ENCODE data around the gene HMCN1.
A peak's percentile ranks its signal among the peaks of the same experiment; 100 is the strongest.

The HMCN1 gene

DNA sequence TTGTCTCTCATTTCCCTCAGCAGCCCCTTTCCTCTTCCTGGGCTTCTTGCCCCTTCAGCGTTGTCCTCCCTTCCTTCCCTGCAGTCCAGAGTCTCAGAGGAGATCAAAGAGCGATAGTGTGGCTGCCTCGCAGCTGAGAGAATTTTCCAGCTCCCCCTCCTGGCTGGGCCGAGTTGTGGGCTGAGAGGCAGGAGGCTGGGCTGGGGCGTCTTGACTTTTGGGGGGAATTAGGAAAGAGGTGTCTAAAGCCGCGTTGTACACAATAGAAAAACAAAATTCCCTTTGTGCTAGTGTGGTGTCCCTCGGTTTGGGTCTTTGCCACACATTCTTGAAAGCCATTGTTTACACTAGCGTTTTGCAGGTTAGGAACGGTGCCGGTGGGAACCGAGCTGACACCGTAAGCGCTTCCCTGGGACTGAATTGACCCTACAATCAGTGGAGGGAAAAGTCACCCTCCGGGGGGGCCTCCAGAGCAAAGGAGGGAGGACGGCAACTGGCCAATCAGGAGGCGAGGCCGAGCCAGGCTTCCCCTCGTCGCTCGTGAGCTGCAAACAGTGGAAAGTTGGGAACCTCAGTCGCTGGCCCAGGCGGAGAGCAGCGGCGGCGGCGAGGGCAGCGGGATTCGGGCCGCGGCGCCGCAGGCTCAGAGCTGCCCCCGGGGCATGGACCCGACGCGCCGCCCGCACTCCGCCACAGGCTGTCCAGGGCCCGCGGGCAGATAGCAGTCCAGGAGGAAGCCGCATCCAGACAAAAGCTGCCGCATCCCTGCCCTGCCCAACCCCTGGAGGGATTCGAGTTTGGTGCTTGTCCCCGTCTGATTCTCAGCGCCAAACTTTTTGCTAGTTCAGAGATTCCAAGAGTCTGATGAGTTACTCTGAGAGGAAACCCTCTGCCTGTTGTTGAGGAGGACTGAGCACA is at the start of gene HMCN1:
TSS of gene HMCN1 (plus strand) at position 574 of the 918 bp plus-strand sequence. CDS start 389 bp downstream, outside the sequence.
- peak; percentile 34 for DNase-seq

DNA sequence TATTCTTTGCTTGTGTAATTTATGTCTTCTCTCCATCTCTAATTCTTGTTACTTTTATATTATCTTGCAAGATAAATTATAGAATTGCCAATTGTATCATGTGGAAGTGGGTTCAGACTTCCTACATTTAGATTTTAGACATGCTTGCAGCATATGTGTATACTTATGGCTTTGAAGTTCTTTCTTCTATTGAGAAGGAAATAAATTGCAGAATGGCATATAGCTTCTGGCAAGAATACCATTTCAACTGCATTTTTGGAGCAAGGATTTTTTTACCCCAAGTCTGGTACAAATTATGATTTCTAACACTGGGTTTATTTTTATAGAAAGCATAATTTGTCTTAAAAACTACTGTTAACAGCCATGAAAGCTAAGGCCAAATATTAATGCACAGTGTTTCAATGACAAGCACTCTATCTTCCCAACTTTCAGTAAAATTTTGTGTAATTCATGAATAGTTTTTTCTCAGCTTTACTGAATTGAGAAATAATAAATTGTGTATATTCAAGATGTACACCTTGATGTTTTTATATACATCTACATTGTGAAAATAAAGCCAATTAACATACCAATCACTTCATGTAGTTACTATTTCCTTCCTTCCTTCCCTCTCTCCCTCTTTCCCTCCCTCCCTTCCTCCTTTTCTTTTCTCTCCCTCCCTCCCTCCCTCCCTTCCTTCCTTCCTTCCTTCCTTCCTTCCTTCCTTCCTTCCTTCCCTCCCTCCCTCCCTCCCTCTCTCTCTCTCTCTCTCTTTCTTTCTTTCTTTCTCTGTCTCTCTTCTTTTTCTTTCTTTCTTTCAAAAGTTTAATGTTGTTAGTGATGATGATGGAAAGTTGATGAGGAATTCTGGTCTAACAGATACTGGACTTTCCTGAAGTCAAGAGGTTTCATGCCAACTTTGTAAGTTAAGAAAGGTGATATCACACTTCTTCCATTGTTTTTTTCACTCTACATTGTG is 47.1 kb upstream of the HMCN1 start:
- DNase-seq, result no peak

DNA sequence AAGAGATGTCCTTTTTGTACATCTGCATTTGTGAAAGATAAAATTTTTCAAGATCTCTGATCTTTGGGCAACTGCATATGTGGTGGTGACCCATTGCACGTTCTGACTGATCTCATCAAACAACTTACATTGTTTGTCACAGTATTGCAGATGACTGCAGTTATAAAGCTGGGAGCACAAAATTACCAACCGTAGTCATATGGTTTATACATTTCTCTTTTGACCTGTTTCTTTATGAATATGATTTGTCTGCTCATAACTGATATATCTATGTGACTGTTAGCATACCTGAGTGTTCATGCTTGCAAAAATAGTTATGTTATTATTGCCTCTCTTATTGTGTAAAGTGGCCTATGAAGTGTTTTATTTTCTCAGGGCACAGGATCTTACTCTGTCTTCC is 43.7 kb upstream of the HMCN1 start:
- no peak for DNase-seq

DNA sequence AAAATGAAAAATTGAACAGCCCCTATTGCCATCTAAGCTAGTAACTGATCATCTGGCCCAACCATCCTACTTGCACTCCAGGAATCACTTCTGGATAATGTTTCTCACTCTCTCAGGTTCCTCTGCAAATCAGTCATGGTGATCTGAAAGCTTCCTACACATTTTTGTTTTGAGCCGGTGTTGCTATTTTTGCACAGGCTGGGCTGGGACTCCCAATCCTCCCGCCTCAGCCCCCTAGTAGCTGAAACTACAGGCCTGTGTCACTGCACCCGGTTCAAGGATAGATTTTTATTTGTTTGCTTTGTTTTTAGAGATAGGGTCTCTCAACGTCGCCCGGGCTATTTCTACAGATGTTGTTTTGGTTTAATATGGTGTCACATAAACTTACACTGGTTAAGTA is 40.5 kb upstream of the HMCN1 start:
- no peak for DNase-seq

DNA sequence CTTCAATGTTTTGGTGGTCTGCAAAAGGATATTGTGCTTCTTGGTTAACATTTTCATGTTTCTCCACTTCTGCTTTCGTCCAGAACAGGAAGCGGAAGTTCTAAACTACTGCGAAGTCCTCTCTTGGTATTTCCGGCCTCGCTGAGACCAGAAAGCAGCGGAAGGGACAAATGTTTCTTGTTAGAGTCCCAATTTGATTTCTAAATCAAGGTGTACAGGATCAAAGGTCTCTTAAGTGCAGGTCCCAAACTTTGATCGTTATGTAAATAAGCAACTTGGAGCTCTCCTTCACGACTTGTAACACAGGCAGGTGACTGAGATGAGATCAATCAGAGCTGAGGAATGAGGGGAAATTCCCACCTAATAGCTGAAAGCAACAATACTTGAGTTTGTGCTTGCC is 40.1 kb upstream of the HMCN1 start:
- no peak for DNase-seq

DNA sequence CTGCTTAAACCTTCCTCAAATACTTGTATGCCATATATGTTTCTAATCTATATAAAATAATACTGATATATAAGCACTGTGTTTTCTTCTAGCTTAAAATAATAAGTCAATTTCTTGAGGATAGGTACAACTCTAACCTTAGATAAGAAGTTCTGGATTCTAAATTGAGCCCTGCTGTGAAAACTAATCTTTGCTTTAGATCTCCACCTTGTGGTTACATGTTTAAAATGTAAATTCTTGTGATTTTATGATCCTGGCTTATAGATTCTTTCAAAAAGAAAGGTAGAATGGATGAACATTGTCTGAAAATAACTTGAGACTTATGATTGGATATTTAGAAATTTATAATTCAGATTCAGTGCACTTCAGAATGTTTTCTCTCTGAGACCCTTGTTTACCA is 38.9 kb upstream of the HMCN1 start:
- no peak for DNase-seq

DNA sequence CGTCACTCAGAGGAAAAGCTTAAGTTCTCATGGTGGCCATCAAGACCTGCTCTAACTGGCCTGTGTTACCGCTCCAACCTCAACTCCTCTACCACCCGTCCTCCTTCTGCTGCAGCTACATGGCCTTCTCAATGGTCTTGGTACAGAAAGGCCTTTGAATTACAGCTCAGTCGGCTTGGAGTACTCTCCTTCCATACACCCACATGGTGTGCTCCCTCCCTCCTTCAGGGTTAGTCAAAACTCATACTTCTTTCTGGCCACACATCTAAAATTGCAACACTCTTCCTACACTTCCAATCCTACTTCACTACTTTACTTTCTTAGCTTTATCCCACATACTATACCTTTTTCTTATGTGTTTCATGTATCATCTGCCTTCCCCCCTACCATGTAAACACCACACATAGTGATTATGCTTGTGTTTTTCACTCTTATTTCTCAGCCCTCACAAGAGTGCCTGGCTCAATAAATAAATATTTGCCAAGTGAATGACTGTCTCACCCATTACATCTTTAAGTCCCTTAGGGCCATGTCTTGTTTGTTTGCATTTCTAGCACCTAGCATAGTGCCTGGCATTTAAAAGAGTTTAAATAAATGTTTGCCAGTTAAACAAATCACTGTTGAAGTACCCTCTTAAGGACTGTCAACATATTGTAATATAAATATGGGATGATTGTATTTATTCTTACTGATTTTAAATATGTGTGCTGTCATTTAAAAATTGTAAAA is 37.6 kb upstream of the HMCN1 start:
- DNase-seq, result peak; percentile 51

DNA sequence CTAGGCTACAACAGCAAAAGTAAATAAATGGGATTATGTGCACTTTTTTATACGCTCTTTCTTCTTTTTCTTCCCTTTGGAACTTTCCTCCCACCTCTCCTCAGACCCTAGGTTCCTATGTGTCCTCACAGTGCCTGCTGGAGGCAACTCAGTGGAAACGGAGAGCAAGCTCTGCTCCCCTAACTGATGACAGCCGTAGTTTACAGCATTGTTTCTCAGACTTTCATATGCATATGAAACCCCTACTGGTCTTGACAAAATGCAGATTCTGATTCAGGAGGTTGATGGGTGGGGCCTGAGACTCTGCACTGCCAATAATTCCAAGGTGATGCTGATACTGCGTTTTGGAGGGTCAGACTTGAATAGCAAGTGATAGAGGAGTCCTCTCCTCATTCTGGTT is 34.3 kb upstream of the HMCN1 start:
- no peak for DNase-seq

DNA sequence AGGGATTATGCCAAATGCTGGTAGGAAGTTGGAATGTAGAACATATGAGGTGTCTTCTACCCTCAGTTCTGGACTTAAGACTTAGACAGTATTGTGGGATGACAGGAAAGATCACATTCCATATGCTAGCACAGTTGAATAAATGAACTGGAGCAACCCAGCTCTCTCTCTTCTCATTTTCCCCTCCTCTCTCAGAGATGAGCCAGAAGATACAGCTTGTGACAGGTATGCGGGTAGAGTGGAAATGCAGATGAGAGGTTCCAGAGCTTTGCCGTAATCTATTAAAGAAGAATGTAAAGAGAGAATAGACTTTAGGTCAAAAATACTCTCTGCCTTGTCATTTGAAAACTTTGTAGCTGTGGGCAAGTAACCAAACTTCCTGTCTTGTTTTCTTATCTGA is 32.5 kb upstream of the HMCN1 start:
- DNase-seq, result no peak

DNA sequence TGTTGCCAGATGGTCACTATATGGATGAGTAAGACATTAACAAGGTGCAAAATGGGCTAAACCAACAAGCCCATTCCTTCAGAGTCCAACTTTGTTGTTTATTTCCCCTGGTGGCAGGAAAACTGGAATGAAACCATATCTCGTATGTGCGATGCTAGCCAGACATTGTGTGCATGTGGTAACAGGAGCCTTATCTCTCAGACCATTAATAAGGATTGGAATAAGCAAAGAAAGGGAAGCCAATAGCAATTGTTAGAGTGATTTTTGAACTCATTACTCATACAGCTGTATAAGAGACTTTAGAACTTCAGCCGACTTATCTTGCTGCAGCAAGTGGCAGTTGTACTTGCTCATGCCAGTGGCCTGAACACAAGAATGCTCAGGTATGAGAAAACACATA is 30.0 kb upstream of the HMCN1 start:
- no peak for DNase-seq

DNA sequence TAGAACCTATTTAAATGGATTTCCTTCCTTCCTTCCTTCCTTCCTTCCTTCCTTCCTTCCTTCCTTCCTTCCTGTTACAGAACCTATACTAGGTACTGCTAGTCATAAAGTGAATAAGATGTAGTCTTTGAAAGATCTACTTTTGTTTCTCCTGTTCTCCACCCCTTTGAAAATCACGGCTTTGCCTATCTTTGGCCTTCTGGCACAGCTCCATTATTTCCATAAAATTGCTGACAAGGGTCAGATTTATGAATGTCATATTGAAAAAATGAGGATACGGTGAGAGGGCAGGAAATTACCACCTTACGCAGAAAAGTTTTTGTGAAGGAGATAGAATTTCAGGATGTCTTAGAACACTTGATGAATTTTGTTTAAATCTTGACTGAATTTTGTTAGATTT is 18.1 kb upstream of the HMCN1 start:
- no peak for DNase-seq

DNA sequence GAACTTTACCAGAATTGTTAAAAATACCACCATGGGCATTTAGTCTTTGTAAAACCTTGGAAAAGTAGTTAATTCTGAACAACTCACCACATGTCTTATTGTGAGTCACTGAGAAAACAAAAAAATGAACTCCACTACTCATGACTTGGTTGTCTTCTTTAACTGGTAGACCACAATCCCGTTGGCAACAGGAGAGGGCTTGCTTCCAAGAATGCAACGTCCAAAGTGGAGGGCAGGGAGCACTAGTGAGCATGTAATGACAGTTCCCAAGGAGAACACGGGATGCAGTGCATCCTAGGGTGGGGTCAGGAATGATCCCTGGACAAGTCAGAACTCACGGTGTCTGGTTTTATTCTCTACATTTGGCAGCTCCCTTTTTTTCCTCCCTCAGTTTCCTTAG is 15.2 kb upstream of the HMCN1 start:
- DNase-seq, result no peak

DNA sequence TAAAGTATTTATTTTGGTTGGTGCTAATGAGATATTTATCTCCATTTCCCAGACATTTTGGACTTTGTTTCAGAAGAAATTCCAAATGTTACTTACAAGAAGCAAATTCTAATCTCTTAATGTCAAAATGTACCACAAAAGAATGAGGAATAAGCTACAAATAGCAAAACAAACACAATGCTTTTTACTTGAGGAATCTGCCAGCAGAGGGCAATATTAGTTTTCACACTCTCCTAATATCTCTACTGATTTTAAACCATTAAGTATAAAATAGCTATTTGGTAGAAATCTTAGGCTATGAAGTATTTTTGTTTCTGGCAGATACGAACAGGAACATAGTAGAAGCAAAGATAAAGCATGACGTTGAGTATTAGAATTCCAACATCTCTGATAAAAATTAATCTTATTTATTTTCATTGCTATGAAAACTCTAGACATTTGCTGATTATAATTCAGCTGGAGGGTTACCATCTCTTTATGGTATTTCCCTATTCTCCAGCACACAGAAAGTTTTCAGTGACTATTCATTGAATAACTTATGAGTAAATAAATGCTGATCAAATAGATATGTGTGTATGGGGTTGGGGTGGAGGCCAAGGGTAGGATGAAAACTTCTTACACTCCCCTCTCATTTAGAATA is 13.4 kb upstream of the HMCN1 start:
- DNase-seq, result no peak

DNA sequence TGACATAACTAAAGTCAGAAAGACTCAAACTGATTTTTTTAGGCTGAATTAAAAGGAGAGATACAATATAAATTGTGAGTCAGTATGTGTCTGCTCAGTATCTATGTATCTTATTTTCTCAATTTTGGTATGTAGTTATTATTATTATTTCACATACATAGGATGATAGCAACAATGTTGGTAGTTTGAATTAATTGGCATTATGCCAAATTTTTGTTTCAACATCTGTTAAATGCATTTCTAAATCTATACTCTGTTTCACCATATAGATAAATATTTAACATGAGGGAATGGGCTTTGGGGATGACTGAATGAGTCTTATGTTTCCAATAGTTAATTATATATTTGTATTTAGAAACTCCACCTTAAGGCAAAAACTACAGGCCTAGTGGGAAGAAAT is 12.6 kb upstream of the HMCN1 start:
- DNase-seq, result no peak

DNA sequence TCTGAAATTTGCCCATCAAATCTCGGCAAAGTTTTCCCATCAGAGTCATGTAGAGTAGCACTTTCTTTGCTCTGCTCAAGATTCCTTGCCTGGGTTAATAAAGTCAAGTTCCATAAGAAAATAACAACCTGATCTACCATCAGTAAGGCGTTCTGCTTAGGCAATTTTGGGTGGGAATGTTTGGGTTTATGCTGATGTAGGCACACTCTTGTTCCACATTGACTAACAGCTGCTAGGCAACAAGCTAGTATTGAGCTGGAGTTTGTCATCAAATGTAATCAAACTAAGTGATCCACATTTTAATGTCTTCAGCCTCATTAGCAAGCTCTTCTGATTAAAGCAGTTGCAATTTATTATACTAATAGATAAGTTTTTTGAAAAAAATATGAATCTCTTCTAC is 12.1 kb upstream of the HMCN1 start:
- DNase-seq, result no peak

DNA sequence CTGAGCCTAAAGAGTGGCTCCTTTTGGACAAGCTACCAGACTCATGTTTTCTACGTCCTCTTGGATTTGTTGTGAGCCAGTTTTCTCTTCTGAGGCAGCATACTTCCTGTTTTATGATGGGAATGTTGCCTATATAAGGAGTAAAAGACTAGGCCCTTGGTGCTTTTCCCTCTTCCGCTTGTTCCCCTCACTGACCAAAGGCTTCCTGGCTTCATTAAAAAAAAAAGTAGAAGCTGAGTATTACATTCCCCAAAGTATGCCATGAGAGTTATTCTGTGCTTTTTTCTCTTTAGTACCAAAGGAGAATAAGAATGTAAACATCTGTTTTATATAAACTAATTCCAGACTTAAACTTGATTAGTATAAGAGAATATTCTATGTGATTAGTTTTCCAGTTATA is 6.5 kb upstream of the HMCN1 start:
- DNase-seq, result no peak

DNA sequence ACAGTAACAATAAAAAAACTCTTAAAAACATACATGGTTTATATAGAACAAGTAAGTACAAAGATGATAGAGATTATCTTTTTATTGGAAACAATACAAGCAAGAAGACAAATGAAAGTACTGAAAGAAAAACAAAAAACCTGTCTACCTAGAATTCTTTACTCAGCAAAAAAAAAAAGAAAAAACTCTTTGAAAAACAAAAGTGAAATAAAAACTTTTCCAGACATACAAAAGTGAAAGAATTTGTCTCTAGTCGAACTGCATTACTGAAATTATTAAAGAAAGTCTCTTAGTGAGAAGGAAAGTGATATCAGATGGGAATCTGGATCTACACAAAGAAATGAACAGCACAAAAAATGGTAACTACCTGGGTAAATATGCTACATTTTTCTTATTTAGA is 2.7 kb upstream of the HMCN1 start:
- no peak for DNase-seq

DNA sequence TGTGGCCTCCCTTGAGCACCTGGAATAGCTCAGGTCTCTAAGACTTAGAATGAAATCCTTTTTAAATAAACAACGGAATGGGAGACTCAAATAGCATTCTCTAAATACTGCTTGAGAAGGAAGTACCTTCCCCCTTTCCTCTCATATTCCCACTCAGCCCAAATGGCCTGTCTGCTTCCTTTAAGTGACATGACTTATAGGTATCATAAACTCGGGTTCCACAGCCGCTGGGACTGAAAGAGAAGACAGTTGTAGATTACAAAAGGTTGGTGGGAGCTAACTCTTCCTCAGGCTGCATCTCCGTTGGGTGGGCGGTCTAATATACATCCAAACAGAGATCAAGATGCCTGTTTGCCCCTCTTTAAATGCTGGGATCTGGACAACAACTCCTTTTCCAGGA is 1.2 kb upstream of the HMCN1 start:
- no peak for DNase-seq

DNA sequence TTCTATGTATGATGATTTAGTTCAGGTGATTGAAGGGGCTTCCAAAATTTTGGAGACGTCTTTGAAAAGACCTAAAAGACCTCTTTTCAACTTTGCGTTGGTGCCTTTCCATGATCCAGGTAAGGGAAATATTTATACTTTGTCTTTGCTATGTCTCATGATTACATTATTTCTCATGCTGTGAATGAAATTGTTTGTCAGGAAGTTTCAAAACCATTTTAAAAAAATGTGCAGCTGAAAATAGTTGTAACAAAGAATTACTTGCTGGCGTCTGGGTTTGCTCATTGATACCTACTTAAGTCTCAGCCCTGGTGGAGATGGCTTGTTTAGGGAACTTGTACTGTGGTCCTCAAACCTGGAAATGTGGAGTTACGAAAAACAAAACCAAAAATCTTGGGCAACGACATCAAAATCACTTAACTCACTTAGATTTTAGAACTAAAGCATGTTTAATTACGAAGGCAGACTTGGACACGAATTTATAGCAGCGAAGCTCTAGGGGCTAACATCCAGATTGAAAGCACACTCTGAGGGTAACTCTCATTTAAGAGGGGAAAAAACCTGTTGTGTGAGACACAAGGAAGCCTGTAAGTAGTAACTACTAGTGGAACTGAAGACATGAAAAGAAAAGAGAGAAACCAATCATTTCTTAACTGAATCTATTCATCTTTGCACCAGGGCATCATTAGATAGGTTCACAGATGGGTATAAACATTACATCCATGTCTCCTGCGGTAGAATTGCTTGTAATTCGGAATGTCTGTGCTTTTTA is 924 bp downstream of the HMCN1 start:
- no peak for DNase-seq

DNA sequence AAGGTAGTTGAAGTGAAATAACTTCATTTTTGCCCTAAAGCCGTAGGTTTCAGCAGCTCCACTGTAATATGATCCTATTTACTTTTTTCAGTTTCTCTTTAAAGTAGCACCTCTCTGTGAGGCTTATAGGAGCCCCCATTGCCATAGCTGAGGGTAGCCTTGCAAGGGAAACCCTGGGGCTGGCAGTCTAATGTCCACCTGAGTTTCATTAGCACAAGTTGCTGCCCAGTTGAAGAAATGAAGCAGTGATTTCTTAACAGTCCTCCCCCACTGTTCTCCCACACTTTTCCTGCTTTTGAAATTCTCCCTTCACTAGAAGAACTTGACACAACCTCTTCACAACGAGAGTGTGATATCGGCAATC is 1.5 kb downstream of the HMCN1 start:
- no peak for DNase-seq

DNA sequence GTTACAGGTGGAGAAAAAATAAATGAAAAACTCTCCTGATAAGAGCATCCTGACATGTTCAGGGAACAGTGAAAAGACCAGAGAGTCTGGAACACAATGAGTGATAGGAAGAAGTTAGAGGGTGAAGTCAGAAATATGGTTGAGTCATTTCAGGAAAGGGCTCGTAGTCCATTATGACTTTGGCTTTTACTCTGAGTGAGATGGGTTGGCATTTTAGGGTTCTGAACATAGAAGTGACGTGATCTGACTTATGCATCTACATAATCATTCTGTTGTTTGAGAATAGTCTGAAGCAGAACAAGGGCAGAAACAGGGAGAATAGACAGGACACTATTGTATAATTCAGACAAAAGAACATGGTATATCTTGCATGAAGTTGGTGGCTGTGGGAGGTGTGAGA is 5.8 kb downstream of the HMCN1 start:
- no peak for DNase-seq

DNA sequence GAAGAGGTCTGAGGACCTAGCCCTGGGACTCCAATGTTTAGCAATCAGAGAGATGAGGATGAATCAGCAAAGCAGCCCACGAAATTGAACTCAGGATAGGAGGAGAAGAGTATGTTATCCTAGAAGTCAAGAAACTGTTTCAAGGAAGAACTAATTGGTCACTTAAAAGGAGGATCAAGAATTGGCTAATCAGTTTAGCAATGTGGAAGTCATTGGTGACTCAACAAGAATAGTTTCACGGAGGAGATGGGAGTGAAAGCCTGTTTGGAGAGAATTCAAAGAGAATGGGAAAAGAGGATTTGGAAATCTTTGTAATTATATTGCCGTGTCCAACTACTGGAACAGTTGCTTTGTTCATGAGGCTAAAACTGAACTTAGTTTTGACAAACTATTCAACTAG is 7.4 kb downstream of the HMCN1 start:
- DNase-seq, result no peak
